Measurements from ENCODE around the gene TOX3. TPM values are rescaled to one million over a fixed set of nuclear protein-coding genes. Genes with fewer than 3 reads are reported as not detected.

Gene TOX3
- total and polyA plus RNA-seq, 11 donors, result 0.17 TPM; not detected in 10

DNA sequence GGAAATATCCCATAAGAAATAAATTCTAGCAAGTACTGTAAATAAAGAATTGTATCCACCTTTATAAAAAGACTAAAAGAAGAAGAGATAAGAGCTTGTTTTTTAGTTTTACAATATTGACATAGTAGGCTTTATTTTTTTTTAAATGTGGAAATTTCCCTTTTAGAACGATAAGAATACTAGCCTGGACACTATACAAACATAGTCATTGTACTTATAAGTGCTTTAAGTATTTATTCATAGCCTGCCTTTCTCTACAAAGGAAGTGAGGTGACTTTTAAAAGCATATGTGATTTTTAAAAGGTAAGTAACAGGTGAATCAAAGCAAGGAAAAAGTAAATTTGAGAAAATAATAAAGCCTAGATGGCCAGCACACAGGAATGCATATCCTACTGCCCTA, 17.7 kb downstream of the TOX3 start:
- TF ChIP-seq POLR2A (IDR thresholded peaks at IDR 0.05), result no peak
- TF ChIP-seq, protein P1, sequence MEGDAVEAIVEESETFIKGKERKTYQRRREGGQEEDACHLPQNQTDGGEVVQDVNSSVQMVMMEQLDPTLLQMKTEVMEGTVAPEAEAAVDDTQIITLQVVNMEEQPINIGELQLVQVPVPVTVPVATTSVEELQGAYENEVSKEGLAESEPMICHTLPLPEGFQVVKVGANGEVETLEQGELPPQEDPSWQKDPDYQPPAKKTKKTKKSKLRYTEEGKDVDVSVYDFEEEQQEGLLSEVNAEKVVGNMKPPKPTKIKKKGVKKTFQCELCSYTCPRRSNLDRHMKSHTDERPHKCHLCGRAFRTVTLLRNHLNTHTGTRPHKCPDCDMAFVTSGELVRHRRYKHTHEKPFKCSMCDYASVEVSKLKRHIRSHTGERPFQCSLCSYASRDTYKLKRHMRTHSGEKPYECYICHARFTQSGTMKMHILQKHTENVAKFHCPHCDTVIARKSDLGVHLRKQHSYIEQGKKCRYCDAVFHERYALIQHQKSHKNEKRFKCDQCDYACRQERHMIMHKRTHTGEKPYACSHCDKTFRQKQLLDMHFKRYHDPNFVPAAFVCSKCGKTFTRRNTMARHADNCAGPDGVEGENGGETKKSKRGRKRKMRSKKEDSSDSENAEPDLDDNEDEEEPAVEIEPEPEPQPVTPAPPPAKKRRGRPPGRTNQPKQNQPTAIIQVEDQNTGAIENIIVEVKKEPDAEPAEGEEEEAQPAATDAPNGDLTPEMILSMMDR (IDR thresholded peaks at IDR 0.05), result no peak
- DNase-seq, result no peak
- Histone ChIP-seq H3K4me3 (no peak overlapping the region), H3K27ac (no peak overlapping the region), H3K9me3 (peaks cover 0 to 1% (median 0%) of the 10 kb centered on the region in 12 donors), H3K36me3 (no peaks in the 10 kb centered on the region), H3K27me3 (peaks cover 0 to 3% (median 0%) of the 10 kb centered on the region in 9 donors), H3K4me1 (no peaks in the 10 kb centered on the region)
- no peak for ATAC-seq
- intact Hi-C loops (cut with DNase I), result loop anchor here in 1 of 10 donors (10.0 kb wide), 1 partner anchor 64 kb away; no protein-coding TSS in a partner anchor
- 69 to 74% (median 71%) methylated on average over 1 of the region's 1 CpG for WGBS, 4 donors

DNA sequence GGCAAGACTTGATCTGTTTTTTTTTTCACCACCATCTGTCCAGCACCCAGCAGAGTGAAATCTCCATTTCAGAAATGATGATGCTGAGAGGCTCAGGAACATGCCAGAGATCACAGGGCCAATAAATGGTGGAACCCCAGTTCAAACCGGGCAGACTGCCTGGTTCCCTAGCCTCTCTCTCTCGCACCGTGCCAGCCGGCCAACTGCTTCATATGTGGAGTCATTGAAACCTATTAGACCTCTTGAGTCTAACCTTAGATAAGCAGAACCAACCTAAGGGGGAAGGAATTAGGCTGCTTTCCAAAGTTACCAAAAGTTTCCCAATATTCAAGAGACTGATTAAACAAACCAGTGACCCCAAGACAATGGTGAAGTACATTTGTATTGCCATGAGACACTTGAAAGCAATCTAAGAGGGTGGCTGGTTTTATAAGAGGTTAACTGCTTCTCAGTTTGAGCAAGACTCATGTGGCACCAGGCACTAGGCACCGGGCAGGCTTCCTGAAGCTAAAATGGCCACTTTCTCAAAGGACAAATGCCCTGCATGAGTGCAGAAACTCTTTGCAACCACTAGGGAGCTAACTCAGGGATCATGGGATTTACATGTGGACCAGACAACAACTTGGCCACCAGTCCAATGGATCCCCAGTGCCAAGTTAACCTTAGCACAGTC, 18.4 kb downstream of the TOX3 start:
- Histone ChIP-seq H3K27me3 (peaks cover 0 to 5% (median 0%) of the 10 kb centered on the region in 9 donors), H3K27ac (no peak overlapping the region), H3K4me3 (no peak overlapping the region), H3K36me3 (no peaks in the 10 kb centered on the region), H3K4me1 (no peaks in the 10 kb centered on the region), H3K9me3 (peaks cover 0 to 1% (median 0%) of the 10 kb centered on the region in 12 donors)
- ATAC-seq (no peak), DNase-seq (no peak)
- TF ChIP-seq, protein P1 (IDR thresholded peaks at IDR 0.05), result no peak
- TF ChIP-seq POLR2A (IDR thresholded peaks at IDR 0.05), result no peak
- WGBS, 4 donors, result 84 to 91% (median 88%) methylated on average over 5 of the region's 5 CpGs
- intact Hi-C loops (cut with DNase I), result loop anchor here in 1 of 10 donors (10.0 kb wide), 1 partner anchor 64 kb away; no protein-coding TSS in a partner anchor

DNA sequence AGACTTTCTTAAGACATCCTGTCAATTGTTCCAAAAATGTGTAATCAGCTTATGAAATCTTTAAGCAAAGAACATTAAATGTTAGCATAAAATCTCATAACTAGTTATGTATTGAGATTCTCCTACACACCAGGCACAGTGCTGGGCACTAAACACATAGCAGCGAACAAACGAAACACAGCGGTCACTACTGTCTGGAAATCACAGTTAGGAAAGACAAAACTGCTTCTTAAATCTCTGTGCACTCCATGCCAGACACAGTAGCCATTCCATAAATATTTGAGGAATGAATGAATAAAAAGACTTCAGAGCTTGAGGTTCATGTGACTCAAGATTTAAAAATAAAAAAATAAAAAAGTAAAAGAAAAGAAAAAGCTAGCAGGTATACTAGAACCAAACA, 20.1 kb downstream of the TOX3 start:
- Histone ChIP-seq H3K4me1 (no peaks in the 10 kb centered on the region), H3K4me3 (no peak overlapping the region), H3K36me3 (no peaks in the 10 kb centered on the region), H3K27me3 (peaks cover 0 to 5% (median 0%) of the 10 kb centered on the region in 9 donors), H3K27ac (no peak overlapping the region), H3K9me3 (peaks cover 0 to 1% (median 0%) of the 10 kb centered on the region in 12 donors)
- 87 to 92% (median 91%) methylated on average over 3 of the region's 3 CpGs for WGBS, 4 donors
- DNase-seq (no peak), ATAC-seq (no peak)
- intact Hi-C loops (cut with DNase I), result loop anchor here in 1 of 10 donors (10.0 kb wide), 1 partner anchor 62 kb away; no protein-coding TSS in a partner anchor
- TF ChIP-seq, protein P1 (IDR thresholded peaks at IDR 0.05), result no peak
- TF ChIP-seq POLR2A (IDR thresholded peaks at IDR 0.05), result no peak

DNA sequence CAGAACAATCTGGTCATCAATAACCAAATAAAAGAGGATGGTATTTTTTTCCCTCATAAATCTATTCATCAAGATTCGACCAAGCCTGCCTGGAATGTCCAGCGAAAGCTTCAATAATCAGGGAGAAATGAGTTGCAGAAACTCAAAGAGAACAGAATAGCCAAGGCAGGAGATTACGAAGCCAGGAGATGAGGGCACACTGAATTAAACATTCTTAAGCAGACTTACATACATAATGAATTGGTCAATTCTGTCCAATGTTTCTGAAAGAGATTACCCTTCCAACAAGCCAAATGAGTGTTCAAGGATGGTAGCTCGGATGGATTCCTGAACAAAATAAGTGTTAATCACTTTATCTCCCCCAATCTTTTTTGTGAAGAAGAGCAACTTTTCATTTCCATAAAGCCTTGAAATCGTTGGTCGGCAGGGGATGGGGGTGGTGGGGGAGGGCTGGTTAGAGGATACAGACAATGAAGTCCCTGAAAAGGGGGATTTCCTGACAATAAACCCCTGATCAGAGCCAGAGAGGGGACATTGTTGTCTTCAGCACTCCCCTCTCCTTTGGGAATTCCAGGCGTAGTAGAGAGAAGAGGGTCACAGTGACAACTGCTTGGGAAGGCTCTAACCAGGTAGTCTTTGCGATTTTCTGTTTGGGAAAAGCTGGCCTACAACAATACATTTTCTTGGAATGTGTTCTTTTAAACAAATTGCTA, 20.7 kb downstream of the TOX3 start:
- Histone ChIP-seq H3K36me3 (no peaks in the 10 kb centered on the region), H3K9me3 (peaks cover 0 to 1% (median 0%) of the 10 kb centered on the region in 12 donors), H3K27ac (no peak overlapping the region), H3K27me3 (peaks cover 0 to 5% (median 0%) of the 10 kb centered on the region in 9 donors), H3K4me3 (no peak overlapping the region), H3K4me1 (no peaks in the 10 kb centered on the region)
- no peak for DNase-seq
- intact Hi-C loops (cut with DNase I), result loop anchor here in 1 of 10 donors (10.0 kb wide), 1 partner anchor 61 kb away; no protein-coding TSS in a partner anchor
- TF ChIP-seq POLR2A (IDR thresholded peaks at IDR 0.05), result no peak
- TF ChIP-seq, protein P1 (IDR thresholded peaks at IDR 0.05), result no peak
- ATAC-seq, result no peak
- WGBS, 4 donors, result 52 to 58% (median 56%) methylated on average over 8 of the region's 8 CpGs

Measured in heart left ventricle (tissue), 16 donors.